Stimulated activated CD8-positive, alpha-beta memory T cell treated with anti-CD3 and anti-CD28 coated beads, Interleukin-4, amount 100 ng/mL, for 48 hours (primary cell): ENCODE results near the gene MTX1.
A peak's percentile ranks its signal among the peaks of the same experiment; 100 is the strongest.

Experiments used
- DNase-seq: peaks from one replicate; pipeline ENCODE4 v3.0.0-alpha.2; 2020

The MTX1 gene

DNA sequence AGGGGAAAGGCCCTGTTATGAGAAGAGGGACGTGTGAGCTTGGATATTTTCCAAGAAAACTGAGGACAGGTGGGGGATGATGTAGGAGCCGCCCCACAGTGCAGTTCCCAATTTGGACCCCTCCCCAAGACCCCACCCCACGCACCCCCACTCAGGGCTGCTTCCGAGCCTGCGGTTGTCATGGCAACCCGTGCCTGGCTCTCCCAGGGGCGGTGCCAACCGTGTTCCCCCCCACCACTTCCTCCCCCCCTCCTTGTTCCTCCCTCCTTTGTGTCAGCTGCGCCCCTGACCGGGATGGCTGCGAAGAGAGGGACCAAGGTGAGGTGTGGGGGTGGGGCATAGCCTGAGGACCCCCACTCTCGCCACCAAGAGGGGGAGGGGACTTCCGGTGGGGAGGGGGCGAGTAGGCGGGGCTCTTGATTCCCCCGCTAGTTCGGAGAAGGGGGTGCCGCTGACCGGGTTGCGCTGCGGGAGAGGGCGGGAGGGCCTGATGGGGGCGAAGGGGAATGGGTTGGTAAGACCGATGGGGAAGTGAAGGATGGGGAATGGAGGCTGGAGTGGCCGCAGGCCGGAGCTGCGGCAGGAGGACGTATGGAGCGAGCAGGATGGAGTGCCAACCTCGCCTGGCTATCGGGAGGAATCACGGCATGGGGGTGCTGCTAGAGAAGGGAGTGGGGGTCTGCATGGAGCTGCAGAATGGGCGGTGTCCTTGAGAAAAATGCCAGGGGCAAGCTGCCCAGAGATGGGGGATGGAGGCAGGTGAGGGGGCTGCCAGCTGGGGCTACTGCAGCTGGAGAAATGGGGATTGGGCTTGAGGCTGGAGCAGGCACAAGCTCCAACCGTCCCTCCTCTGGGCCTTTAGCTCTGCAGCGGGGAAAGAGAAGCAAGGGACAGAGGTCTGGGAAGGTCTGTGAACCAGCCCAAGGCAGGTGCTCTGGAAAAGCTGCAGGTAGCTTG is 33.9 kb upstream of the MTX1 start:
- DNase-seq, result peak; percentile 69

DNA sequence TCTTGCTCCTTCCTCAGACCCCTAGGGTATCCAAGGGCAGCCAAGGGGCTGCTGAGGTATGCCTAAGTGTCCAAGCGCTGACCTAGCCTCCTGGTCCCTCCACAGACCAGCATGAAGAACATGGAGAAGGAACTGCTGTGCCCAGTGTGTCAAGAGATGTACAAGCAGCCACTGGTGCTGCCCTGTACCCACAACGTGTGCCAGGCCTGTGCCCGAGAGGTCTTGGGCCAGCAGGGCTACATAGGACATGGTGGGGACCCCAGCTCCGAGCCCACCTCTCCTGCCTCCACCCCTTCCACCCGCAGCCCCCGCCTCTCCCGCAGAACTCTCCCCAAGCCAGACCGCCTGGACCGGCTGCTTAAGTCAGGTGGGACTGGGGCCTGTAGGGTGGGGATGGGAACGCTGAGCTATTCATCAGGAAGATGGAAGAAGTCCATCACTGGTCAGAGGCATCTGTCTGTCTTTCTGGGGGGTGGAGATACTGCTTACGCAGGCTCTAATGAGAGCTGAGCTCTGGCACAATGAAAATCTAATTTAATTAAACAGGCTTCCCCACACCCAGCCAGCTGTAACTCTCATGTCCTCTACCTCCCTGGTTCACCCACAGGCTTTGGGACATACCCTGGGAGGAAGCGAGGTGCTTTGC is 33.1 kb upstream of the MTX1 start:
- DNase-seq, result peak; percentile 24

DNA sequence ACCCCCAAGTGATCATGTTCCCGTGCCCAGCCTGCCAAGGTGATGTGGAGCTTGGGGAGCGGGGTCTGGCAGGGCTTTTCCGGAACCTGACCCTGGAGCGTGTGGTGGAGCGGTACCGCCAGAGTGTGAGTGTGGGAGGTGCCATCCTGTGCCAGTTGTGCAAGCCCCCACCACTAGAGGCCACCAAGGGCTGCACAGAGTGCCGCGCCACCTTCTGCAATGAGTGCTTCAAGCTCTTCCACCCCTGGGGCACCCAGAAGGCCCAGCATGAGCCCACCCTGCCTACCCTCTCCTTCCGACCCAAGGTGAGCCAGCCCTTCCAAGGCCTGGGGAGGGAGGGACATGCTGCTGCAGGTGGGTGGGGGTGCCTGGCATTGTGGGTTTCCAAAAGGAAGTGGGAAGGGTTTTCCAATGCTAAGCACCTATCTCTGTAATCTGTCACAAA is 32.5 kb upstream of the MTX1 start:
- peak; percentile 57 for DNase-seq

DNA sequence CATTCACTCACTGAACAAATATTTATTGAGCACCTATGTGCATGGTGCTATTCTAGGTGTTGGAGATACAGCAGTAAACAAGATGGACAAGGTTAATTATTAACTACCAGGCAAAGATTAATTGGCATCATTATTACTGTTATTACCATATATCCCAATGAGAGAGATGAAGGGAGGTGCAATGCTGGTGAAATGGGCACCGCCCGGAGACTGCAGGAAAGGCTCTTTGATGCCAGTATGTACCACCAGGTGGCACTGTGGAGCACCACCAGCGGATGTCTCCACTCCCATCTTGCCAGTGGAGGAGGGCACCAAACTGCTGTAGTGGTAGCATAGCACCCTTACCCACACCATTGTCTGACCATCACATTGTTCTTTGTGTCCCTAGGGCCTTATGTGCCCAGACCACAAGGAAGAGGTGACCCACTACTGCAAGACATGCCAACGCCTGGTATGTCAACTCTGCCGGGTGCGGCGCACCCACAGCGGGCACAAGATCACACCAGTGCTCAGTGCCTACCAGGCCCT is 31.9 kb upstream of the MTX1 start:
- DNase-seq, result peak; percentile 96

DNA sequence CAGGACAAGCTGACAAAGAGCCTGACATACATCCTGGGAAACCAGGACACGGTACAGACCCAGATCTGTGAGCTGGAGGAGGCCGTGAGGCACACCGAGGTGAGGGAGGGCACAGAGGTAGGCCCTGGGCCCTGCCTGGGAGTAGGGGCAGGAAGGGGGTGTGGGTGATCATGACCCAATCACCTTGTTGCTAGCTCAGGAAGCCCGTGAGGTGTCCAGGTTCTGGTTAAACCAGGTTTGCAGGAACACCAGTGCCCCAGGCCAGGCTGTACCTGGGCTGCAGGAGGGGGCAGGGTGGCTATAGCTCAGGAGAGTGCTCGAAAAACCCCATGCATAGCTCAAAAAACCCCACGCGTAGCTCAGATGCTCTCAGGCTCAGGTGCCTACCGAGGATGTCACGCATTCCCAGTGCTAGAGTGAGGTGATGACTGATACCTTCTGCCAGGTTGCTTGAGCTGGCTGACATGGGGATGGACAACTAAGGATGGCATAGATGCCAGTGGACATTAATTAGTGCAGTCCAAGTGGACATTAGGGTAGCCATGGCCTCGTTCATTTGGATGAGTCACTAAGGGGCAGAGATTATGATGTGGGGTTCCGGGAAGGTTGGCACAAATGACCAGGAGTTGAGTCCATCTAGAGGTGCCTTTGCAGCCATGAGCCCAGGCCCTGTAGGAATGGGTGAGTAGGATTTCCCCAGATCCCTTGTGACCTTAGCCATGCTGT is 31.1 kb upstream of the MTX1 start:
- peak; percentile 17 for DNase-seq

DNA sequence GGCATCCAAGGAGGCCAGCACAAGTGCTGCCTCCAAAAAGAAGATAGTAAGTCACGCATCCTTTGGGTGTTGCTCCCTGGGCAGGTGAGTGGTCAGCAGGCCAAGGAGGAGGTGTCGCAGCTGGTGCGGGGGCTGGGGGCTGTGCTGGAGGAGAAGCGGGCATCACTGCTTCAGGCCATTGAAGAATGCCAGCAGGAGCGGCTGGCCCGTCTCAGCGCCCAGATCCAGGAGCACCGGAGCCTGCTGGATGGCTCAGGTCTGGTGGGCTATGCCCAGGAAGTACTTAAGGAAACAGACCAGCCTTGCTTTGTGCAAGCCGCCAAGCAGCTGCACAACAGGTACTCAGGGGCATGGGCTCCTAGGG is 30.6 kb upstream of the MTX1 start:
- DNase-seq, result peak; percentile 18

DNA sequence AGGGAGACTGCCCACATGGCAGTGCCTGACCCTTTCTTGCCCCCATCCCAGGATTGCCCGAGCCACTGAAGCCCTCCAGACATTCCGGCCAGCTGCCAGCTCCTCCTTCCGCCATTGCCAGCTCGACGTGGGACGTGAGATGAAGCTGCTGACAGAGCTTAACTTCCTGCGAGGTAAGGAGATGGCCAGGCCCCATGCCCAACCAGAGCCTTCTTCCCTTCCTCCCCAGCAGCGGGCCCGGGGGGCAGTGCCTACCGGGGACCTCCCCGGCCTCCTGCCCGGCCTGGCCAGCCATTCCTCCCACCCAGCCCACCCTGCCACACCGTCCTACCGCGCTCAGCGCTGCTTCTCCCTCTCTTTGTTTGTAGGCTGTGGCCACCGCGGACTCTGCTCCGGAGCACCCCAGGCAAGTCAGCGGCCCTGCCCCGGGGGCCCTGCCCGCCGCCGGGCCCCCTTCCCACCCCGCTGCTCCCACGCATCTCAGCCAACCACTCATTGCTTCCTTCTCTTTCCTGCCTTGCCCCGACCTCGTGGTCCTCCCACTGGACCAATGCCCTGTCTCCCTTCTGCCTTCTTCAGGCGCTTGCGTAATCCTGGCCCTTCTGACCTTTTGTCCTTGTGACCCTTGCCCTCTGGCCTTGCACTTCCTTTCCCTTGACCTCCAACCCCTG is 29.9 kb upstream of the MTX1 start:
- peak; percentile 16 for DNase-seq

DNA sequence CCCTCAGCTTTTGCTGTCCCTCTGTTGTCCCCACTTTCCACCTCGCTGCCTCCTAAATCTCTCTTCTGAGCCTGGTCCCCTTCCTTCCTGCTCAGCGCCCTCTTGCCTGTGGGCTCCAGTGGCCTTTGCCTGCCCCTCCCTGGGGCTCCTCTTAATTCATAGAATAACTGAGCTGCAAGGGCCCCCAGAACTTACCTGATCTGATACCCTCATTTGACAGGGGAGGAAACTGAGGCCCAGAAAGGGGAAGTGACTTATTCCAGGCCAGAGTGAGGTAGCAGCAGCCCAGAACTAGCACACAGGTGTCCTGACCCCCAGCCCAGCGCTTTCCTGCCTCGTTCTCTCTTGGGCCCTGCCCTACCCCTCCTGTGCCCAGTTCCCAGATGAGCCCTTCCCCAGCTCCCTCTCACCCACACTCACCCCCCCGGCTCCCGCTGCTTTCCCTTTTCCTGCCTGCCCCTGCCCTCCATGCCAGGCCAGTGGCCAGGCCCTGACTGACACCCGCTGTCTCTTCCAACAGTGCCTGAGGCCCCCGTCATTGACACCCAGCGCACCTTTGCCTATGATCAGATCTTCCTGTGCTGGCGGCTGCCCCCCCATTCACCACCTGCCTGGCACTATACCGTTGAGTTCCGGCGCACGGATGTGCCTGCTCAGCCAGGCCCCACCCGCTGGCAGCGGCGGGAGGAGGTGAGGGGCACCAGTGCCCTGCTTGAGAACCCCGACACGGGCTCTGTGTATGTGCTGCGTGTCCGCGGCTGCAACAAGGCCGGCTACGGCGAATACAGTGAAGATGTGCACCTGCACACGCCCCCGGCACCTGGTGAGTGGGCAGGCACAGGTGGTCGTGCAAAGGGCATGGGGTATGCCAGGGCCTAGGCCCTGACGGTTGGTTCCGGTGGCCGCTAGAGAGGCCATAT is 29.1 kb upstream of the MTX1 start:
- DNase-seq, result peak; percentile 6

DNA sequence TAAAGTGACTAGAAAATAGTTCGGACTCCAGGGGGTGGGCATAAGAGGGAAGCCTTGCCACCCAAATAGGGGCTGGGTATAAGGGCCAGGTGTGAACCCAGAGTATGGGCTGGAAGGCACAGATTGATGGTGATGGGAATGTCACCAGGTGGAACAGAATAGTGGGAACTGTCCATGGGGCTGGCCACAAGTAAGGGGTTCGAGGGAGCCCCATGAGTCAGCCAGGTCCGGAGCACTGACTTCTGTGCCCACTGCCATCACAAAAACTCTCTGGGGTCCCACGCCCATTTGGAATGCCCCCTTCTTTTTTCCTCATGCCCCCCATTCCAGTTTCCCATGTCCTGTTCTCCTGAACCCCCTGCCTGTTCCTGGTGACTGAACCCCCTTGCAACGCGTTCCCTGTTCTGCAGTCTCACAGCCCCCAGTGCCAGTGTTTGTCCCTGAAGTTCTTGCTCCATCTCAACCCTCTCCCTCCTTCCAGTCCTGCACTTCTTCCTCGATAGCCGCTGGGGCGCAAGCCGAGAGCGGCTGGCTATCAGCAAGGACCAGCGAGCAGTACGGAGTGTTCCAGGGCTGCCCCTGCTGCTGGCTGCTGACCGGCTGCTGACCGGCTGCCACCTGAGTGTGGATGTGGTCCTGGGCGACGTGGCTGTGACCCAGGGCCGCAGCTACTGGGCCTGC is 27.0 kb upstream of the MTX1 start:
- no peak for DNase-seq

DNA sequence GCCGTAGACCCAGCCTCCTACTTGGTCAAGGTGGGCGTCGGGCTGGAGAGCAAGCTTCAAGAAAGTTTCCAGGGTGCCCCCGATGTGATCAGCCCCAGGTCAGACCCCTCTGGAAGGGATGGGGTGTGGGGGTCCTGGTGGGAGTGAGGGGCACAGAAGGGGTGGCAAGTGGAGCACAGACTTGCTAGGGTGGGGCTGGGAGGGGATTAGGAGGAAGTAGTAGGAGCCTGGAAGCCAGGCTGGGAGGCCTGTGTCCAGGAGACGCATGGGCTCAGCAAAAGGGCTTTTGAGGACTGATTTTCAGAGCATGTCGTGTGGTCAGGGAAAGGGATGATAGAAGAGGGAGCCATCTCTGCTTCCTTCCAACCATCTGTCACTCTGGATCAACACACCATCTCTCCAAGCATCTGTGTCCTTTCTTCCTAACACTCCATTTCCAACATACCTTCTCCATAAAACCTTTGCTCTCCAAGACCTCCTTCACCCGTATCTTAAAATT is 26.4 kb upstream of the MTX1 start:
- no peak for DNase-seq

DNA sequence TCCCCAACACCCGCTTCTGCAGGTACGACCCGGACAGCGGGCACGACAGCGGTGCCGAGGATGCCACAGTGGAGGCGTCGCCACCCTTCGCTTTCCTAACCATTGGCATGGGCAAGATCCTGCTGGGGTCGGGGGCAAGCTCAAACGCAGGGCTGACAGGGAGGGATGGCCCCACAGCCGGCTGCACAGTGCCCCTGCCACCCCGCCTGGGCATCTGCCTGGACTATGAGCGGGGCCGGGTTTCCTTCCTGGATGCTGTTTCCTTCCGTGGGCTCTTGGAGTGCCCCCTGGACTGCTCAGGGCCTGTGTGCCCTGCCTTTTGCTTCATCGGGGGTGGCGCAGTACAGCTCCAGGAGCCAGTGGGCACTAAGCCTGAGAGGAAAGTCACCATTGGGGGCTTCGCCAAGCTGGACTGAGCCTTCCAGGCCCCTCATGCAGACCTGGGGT is 24.7 kb upstream of the MTX1 start:
- no peak for DNase-seq

DNA sequence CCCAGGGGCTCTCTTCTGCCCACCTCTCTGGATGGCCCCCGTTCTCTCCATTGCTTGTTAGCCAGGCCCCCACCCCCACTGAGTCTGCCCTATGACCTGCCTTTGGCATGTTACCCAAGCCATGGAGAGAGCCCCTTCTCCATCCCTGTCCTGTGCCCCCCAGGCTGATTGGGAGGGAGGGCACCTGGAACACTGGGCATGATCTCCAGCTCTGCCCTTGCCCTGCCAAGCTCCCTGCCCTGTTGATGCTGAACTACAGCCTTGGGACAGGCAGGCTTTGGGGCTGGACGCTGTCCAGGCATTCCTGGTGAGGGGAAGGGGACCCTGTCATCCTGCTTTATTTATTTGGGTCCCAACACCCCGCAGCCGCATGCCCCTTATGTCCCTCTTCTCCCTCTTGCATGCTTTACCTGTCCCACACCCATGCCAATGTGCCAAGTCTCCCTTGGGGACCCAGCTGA is 24.1 kb upstream of the MTX1 start:
- DNase-seq, result no peak

DNA sequence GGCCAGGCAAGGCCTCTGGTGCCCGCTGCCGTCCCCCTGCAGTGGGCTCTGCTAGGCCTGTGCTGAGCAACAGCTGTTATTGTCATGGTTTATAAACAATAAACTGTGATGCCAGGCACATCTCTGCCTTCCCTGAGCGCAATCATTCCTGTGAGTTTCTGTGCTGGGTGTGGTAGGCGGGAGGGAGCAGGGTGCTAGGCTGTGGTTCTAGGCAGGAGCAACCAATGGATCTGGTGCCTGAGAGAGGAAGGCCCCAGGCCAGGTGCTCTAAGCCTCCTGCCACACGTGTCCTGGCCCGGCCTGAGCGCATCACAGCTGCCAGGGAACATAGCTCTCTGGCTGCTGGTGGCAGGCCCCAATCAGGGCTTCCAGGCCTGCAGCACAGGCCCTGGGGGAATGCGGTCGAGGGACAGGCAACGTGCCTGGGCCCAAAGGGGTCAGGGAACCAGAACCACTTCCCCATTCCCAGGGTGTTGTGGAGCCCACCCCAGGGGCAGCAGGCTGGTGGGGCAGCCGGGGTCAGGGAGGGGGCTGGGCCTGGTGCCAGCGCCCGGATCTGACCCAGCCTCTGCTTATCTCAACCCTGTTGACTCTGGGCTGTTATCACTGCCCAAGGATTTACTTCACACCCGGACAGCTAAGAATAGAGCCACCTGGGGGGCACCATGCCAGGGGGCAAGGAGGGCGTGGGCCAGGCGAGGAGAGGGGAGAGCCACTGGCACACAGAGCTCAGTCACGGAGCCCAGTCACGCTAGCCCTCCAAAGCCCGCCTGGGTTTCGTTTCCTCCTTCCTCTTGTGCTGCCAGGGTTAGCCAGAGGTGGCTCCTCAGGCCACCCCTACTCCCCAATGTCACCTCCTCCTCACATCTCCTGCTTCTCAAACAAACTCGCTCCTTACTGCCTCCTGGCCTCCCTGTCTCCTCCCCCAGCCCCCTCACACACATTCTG is 23.4 kb upstream of the MTX1 start:
- no peak for DNase-seq

DNA sequence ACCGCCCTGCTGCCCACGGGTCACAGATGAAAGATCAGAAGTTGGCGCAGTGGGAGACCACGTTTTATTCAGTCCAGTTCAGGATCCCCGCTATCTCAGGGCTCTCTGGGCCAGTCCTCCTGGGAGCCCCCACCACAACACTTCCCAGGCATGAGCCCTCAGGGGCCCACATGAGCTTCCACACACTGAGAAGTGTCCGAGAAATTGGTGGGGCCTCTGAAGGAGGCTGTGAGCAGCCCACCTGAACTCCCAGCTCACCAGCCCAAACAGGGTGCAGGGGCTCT is 22.8 kb upstream of the MTX1 start:
- DNase-seq, result no peak

DNA sequence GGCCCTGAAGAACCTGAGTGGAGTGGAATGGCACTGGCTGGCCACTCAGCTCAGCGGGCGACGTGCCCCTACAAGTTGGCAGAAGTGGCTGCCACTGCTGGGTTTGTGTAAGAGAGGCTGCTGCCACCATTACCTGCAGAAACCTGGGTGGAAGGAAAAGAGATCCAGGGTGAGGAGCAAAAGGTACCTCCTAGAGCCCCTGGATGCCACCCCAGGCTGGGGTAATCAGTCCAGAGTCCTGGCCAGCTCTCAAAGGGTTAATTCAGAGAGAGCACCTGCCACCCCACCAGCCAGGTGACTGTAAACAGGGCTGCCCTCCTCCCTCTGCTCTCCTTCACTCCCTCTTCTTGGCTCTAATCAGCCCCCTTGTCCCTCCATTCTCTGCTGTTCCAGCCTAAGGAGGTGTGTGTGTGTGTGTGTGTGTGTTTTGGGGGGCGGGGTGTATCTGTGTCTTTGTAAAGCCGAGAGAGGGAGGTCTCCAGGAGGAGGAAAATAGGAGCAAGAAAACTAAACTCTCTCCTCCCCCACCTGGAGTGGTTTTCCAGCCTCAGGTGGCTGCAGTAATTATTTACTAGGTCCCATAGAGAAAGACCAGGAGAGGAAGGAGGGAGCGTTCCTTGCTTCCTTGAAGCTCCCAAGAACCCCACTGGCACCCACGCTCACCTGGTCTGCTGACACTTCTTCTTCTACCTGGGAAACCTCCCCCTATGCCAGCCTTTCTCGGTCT is 22.3 kb upstream of the MTX1 start:
- no peak for DNase-seq

DNA sequence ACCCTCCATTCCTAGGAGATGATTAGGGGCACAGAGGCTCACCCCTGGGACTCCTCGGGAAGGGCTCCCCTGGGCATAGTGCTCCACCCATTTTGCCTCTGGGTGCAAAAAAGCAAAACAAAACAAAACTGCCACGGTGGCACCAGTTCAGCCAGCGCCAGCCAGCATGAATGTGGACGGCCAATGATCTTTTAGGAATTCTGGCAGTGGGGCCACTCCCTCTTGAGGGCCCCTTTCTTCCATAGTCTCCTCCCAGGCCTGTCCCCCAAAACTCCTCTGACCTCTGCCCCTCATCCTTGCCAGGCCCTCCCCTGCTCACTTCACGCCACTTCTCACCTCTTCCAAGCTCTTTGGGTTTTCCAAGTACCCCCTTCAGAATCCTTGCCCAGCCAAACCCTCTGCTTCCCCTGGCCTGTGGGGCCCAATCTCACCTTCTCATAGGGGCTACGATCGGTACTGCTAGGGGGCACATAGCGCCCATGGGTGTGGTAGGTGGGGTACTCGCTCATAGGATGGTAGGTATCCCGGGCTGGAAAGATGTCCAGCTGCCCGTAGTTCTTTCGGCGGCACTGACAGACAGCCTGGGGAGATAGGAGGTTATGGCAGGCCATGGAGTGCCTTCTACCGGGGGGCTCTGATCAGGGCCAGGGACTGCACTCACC is 21.6 kb upstream of the MTX1 start:
- DNase-seq, result no peak

DNA sequence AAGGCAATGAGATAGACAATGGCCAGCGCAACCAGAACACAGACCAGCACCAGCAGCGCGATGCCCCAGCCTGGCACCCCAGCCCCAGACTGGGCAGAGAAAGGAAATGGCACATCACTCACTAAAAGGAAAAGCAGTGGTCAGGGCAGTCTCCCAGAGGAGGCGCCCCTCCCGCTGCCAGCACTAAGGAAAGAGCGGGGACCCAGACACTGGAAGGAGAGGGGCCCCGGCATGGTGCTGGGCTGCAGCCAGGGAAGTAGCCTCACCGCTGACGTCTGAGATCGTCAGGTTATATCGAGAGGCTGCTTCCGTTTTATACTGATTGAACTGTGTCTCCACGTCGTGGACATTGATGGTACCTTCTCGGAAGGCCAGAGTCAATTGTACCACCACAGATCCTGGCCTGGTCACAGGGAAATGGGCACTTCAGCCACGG is 21.0 kb upstream of the MTX1 start:
- DNase-seq, result no peak

DNA sequence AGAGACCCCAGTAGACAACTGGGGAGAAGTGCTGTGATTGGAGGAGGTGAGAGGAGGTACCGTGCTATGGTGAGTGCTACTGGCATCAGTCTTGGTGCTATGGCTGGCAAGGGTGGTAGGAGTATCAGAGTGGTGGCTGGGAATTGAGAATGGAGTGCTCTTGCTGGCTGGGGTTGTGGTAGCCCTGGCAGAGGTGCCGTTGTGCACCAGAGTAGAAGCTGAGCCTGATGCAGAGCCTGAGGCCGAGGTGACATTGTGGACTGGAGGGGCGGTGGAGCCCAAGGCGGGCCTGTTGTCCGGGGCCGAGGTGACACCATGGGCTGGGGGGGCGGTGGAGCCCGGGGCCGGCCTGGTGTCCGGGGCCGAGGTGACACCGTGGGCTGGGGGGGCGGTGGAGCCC is 20.2 kb upstream of the MTX1 start:
- DNase-seq, result no peak
